Endothelial cell of umbilical vein (primary cell): ENCODE measurements around the gene PLAC8. TPM values are rescaled to one million over a fixed set of nuclear protein-coding genes. Genes with fewer than 3 reads are reported as not detected.
A peak's percentile ranks its signal among the peaks of the same experiment; 100 is the strongest.

ENCODE experiments used
- Bru-seq: library from RNA; stranded (reverse); fragments of 400-500 nt; gene quantifications from one replicate; lab custom pipeline; 2021; lab: Mats Ljungman, UMichigan
- BruChase-seq, 2 experiments: library from RNA; stranded (reverse); fragments of 400-500 nt; gene quantifications; one replicate each; lab custom pipeline; 2021; lab: Mats Ljungman, UMichigan
- BruUV-seq: library from RNA; stranded (reverse); fragments of 400-500 nt; replicated peaks from 2 replicates; lab custom pipeline; 2021; lab: Mats Ljungman, UMichigan
- CTCF ChIA-PET: fragments of 300-600, 350-600 bp; sonication (Branson Sonifier 250); formaldehyde crosslinking; loops from one replicate; lab custom pipeline; 2021; ENCODE audit warnings: antibody characterized with exemption, inconsistent platforms; lab: Charles Lee
- POLR2A ChIA-PET: fragments of 300-600, 350-600 bp; sonication (Branson Sonifier 250); formaldehyde crosslinking; loops from one replicate; lab custom pipeline; 2021; ENCODE audit warnings: antibody characterized with exemption, inconsistent platforms; lab: Charles Lee
- DNase-seq: peaks from one replicate; pipeline ENCODE4 v3.0.0-alpha.2; 2011; ENCODE audit warnings: low read depth, low spot score
- FAIRE-seq: peaks from 2 replicates; lab custom pipeline; 2011; peaks lifted over from hg19 to GRCh38; lab: Jason Lieb, UNC
- H2AFZ ChIP-seq: 2 replicates; pipeline ENCODE4 v1.6.0; 2012; ENCODE audit warnings: low read depth, low read length, control low read depth, inconsistent platforms
- H3K27ac ChIP-seq: 2 replicates; pipeline ENCODE4 v1.5.1; 2011; ENCODE audit warnings: low read depth, mild to moderate bottlenecking, control low read depth, low read length, moderate library complexity; ENCODE audit not compliant: insufficient read depth
- H3K27me3 ChIP-seq, 2 experiments: 2 replicates each; pipeline versions ENCODE4 v1.6.0 to v1.6.1; 2011; ENCODE audit warnings: low read length in 2 of 2, mixed read lengths in 1 of 2; ENCODE audit not compliant: control insufficient read depth in 2 of 2, insufficient read depth in 2 of 2
- H3K36me3 ChIP-seq, 2 experiments: 2 replicates in 1 of 2; 3 replicates in 1 of 2; pipeline ENCODE4 v1.5.1; 2011; ENCODE audit warnings: low read length in 2 of 2, mild to moderate bottlenecking in 1 of 2, moderate library complexity in 1 of 2; ENCODE audit not compliant: control insufficient read depth in 2 of 2, insufficient read depth in 2 of 2; ENCODE audit errors: extremely low read depth in 1 of 2
- H3K4me1 ChIP-seq: 3 replicates; pipeline ENCODE4 v1.5.1; 2011; ENCODE audit warnings: mild to moderate bottlenecking, low read length; ENCODE audit not compliant: control insufficient read depth, insufficient read depth; ENCODE audit errors: extremely low read depth
- H3K4me2 ChIP-seq: 2 replicates; pipeline ENCODE4 v1.6.1; 2011; ENCODE audit warnings: low read length, control low read depth, mixed read lengths; ENCODE audit not compliant: insufficient read depth
- H3K4me3 ChIP-seq, 3 experiments: fragments of 200-600 bp in 1 of 3; sonication (generic), shearing (Covaris generic) in 1 of 3; replicated peaks in 1 of 3; 2 replicates each; pipeline ENCODE4 v1.5.1; 2011 to 2016; ENCODE audit warnings: control low read depth in 3 of 3, low read length in 3 of 3, mild to moderate bottlenecking in 2 of 3, inconsistent platforms in 1 of 3, low read depth in 1 of 3, moderate library complexity in 1 of 3; ENCODE audit not compliant: insufficient read depth in 1 of 3
- H3K79me2 ChIP-seq: 2 replicates; pipeline ENCODE4 v1.6.0; 2012; ENCODE audit warnings: low read length, inconsistent platforms; ENCODE audit not compliant: control insufficient read depth, insufficient read depth
- H3K9ac ChIP-seq: replicated peaks from 2 replicates; pipeline ENCODE3; 2011; ENCODE audit warnings: low read length, control low read depth; ENCODE audit not compliant: insufficient read depth; ENCODE audit errors: extremely low read depth
- H3K9me1 ChIP-seq: replicated peaks from 3 replicates; pipeline ENCODE4 v1.6.0; 2011; ENCODE audit warnings: mild to moderate bottlenecking, low read length; ENCODE audit not compliant: control insufficient read depth, insufficient read depth; ENCODE audit errors: extremely low read depth
- H3K9me3 ChIP-seq: replicated peaks from 2 replicates; pipeline ENCODE4 v1.5.1; 2012; ENCODE audit warnings: low read length, inconsistent platforms; ENCODE audit not compliant: control insufficient read depth, insufficient read depth
- H4K20me1 ChIP-seq: replicated peaks from 2 replicates; pipeline ENCODE3; 2011; ENCODE audit warnings: mild to moderate bottlenecking, low read length; ENCODE audit not compliant: control insufficient read depth, insufficient read depth; ENCODE audit errors: extremely low read depth
- CTCF ChIP-seq, 2 donors: IDR thresholded peaks; 1 replicate in 1 of 2; 2 replicates in 1 of 2; pipeline ENCODE4 v1.5.1; 2011; ENCODE audit warnings: low read length in 2 of 2, mild to moderate bottlenecking in 2 of 2, moderate library complexity in 2 of 2, control low read depth in 1 of 2, inconsistent platforms in 1 of 2, low read depth in 1 of 2; ENCODE audit not compliant: insufficient read depth in 1 of 2; ENCODE audit errors: extremely low read depth in 1 of 2
- EZH2 ChIP-seq: IDR thresholded peaks from 2 replicates; pipeline ENCODE4 v1.6.1; 2012; ENCODE audit warnings: borderline replicate concordance, low read depth, mild to moderate bottlenecking, moderate library complexity, low read length, inconsistent platforms; ENCODE audit not compliant: severe bottlenecking
- FOS ChIP-seq: IDR thresholded peaks from 2 replicates; pipeline ENCODE4 v1.6.1; 2011; ENCODE audit warnings: mild to moderate bottlenecking, low read length, moderate library complexity, borderline replicate concordance; ENCODE audit not compliant: insufficient read depth
- GATA2 ChIP-seq: IDR thresholded peaks from 2 replicates; pipeline ENCODE4 v1.7.0; 2011; ENCODE audit warnings: low read depth, mild to moderate bottlenecking, moderate library complexity, mixed read lengths, low read length; ENCODE audit not compliant: insufficient read length, insufficient read depth
- JUN ChIP-seq: IDR thresholded peaks from 2 replicates; pipeline ENCODE4 v1.6.1; 2011; ENCODE audit warnings: borderline replicate concordance, low read depth; ENCODE audit not compliant: insufficient read length, insufficient read depth
- MYC ChIP-seq: IDR thresholded peaks from one replicate; pipeline ENCODE4 v1.6.1; 2011; ENCODE audit warnings: mild to moderate bottlenecking, low read depth, low read length
- POLR2A ChIP-seq: IDR thresholded peaks from 2 replicates; pipeline ENCODE4 v1.6.1; 2012; ENCODE audit warnings: low read depth, mild to moderate bottlenecking, control low read depth, low read length
- POLR2AphosphoS5 ChIP-seq: IDR thresholded peaks from 2 replicates; pipeline ENCODE4 v1.6.1; 2012; ENCODE audit warnings: low read depth, mild to moderate bottlenecking, control low read depth, low read length, moderate library complexity; ENCODE audit not compliant: insufficient read depth
- dilution Hi-C: fragments of 300-500 bp; cut with MboI; formaldehyde crosslinking; loops from one replicate; pipeline ENCODE4 v1.15.0; 2019; ENCODE audit warnings: low sequenced_read_pairs; ENCODE audit not compliant: extremely low pct_ligation_motif_present
- intact Hi-C: fragments of 100-400 bp; cut with micrococcal nuclease; formaldehyde crosslinking; loops from one replicate; pipeline ENCODE4 v1.10.0; 2022
- long read RNA-seq: library from polyadenylated mRNA; stranded (forward); transcript quantifications from one replicate; pipeline ENCODE4 v2.0.0, GENCODE V29; 2021
- polyA minus RNA-seq, 3 experiments: library from RNA; depleted of rRNA, polyadenylated mRNA; stranded (reverse); fragments of >200 nt; gene quantifications; 1 replicate in 1 of 3; 2 replicates in 2 of 3; pipeline ENCODE4 v1.2.3, GENCODE V29; 2011
- polyA plus RNA-seq, 4 experiments: library from polyadenylated mRNA; depleted of rRNA in 3 of 4; stranded (reverse) in 3 of 4; unstranded in 1 of 4; fragments of >200 nt; gene quantifications; 2 replicates each; pipeline versions ENCODE4 v1.2.1 to v1.2.3, GENCODE V29; 2011 to 2012; ENCODE audit warnings: missing spikeins in 1 of 4
- total RNA-seq: library from RNA; stranded (reverse); gene quantifications from 2 replicates; pipeline ENCODE4 v1.2.3, GENCODE V29; 2021
- TF ChIP-seq, protein P1 (sequence below): IDR thresholded peaks from 2 replicates; pipeline ENCODE4 v1.6.1; 2011; ENCODE audit not compliant: insufficient read depth, insufficient read length

Gene PLAC8
- total RNA-seq (5.7 and 12.1 TPM in 2 replicates), polyA plus RNA-seq (4.1 and 4.9 TPM in 2 replicates), polyA minus RNA-seq (3.0 and 5.9 TPM in 2 replicates), Bru-seq, nascent RNA (percentile 33 among the genes with signal in this experiment), BruChase-seq, experiment 1, labeled RNA remaining after a 6-hour chase (percentile 49 among the genes with signal in this experiment), BruChase-seq, experiment 2, labeled RNA remaining after a 2-hour chase (percentile 42 among the genes with signal in this experiment)
- polyA plus RNA-seq (2011; cell fraction: cytosol; rRNA removed), result 3.9 and 4.1 TPM in 2 replicates
- 1.9 and 2.1 TPM in 2 replicates for polyA plus RNA-seq (2011; cell fraction: nucleus; rRNA removed)
- 8.0 and 14.5 TPM in 2 replicates for polyA plus RNA-seq (2012)
- polyA minus RNA-seq (2011; cell fraction: cytosol; rRNA and poly(A)+ RNA removed), result 8.1 TPM
- 1.2 and 1.3 TPM in 2 replicates for polyA minus RNA-seq (2011; cell fraction: nucleus; rRNA and poly(A)+ RNA removed)
- long read RNA-seq, transcript PLAC8-205 (4 exons, 489 nt), result minor isoform, 6 of 21 reads
- long read RNA-seq, transcript PLAC8-201 (5 exons, 1,447 nt), result major isoform, 12 of 21 reads
- long read RNA-seq, partial matches to known transcripts, result 1 of 21 reads
- long read RNA-seq, other reads (novel, unspliced or antisense), result 0 of 21 reads

DNA sequence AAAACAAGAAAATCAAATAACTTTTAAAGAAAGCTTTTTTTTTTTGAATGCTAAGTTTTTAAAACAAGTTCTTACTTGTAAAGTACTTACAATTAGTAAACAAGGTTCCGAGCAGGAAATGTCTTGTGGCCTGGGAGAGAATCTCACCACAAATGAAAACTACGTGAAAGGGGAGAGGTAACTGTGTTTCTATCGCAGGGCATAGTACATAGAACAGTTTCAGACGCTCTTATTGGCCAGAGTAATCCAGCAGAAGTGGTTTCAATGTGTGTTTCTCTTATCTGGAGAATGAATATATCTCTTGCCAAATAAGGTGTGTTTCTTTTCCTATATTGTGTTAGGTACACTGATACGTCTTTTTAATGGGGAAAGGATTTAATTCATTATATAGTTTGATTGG is at the start of gene PLAC8:
Gene PLAC8, minus strand, starts transcription at position 154 of the 400 bp plus-strand sequence. CDS start 6,808 bp downstream, outside the sequence.
- POLR2A ChIA-PET, result no interaction called here
- FAIRE-seq, result no peak
- H3K27ac ChIP-seq, result no peak within 1 kb of the TSS

More for the DNA sequence above, at the start of gene PLAC8:
- Histone ChIP-seq H3K79me2 (no peaks in the 10 kb centered on the region), H2AFZ (peak within 1 kb of the TSS; percentile 75), H3K9me1 (no peaks in the 10 kb centered on the region), H3K9me3 (no peaks in the 10 kb centered on the region), H4K20me1 (no peaks in the 10 kb centered on the region), H3K4me3 (no peak within 1 kb of the TSS), H3K4me1 (peaks cover 9% of the 10 kb centered on the region), H3K4me2 (no peak within 1 kb of the TSS), H3K36me3 (no peaks in the 10 kb centered on the region), H3K9ac (no peak within 1 kb of the TSS), H3K27me3 (no peaks in the 10 kb centered on the region)
- DNase-seq, result no peak
- CTCF ChIA-PET, result interaction anchor here (0.7 to 1.6 kb wide), 6 partner anchors 9 to 146 kb away, joined by 3 to 6 read pairs (median 3); no protein-coding TSS in a partner anchor
- no TSS peak for BruUV-seq
- dilution Hi-C loops, result no loop called here
- TF ChIP-seq, protein P1, sequence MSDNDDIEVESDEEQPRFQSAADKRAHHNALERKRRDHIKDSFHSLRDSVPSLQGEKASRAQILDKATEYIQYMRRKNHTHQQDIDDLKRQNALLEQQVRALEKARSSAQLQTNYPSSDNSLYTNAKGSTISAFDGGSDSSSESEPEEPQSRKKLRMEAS, result no peak
- TF ChIP-seq GATA2 (no peak), EZH2 (no peak), FOS (no peak), POLR2AphosphoS5 (no peak), JUN (no peak), CTCF (IDR thresholded peaks at IDR 0.05; ENCODE audit: extremely low read depth in 1 of 2, insufficient read depth in 1 of 2, low read depth in 1 of 2, low read length in 2 of 2) (no peak), POLR2A (no peak), MYC (no peak)
- intact Hi-C loops, result no loop called here
